GM21515 (cell line): ENCODE measurements around the gene MCHR1.
"Not testable (repeated sequence)": the region's sequence is repeated elsewhere in the genome, so short reads cannot be mapped to it uniquely, and the experiment has no call there.

Source experiments
- ATAC-seq: cut with Tn5 transposase; IDR thresholded peaks from one replicate; pipeline ENCODE4 v1.9.1; 2021; ENCODE audit not compliant: unreplicated experiment

Gene MCHR1

GRCh38 chr22:40684728-40685127 is 5.4 kb downstream of the MCHR1 start:
- ATAC-seq = no peak

GRCh38 chr22:40685406-40685805 is 6.1 kb downstream of the MCHR1 start:
- ATAC-seq = no peak

GRCh38 chr22:40687706-40688105 is 8.4 kb downstream of the MCHR1 start:
- ATAC-seq = no peak

GRCh38 chr22:40690370-40690769 is 11.1 kb downstream of the MCHR1 start:
- no peak for ATAC-seq

- ATAC-seq = no peak
Observed at GRCh38 chr22:40691532-40691931, 12.2 kb downstream of the MCHR1 start.

GRCh38 chr22:40694411-40694810 is 15.1 kb downstream of the MCHR1 start:
- no peak for ATAC-seq

- no peak for ATAC-seq
Observed at GRCh38 chr22:40701274-40701673, 22.0 kb downstream of the MCHR1 start.

GRCh38 chr22:40703174-40703573 is 23.9 kb downstream of the MCHR1 start:
- ATAC-seq = no peak

GRCh38 chr22:40703736-40704135 is 24.5 kb downstream of the MCHR1 start:
- ATAC-seq = no peak

- ATAC-seq = no peak
Observed at GRCh38 chr22:40705918-40706682, 26.8 kb downstream of the MCHR1 start.

GRCh38 chr22:40707154-40707553 is 27.9 kb downstream of the MCHR1 start:
- no peak for ATAC-seq

GRCh38 chr22:40708177-40708576 is 28.9 kb downstream of the MCHR1 start:
- no peak for ATAC-seq

- no peak for ATAC-seq
Observed at GRCh38 chr22:40709752-40710413, 30.6 kb downstream of the MCHR1 start.

GRCh38 chr22:40712311-40712710 is 33.0 kb downstream of the MCHR1 start:
- ATAC-seq = no peak

GRCh38 chr22:40714499-40715337 is 35.4 kb downstream of the MCHR1 start:
- no peak for ATAC-seq

- ATAC-seq = no peak
Observed at GRCh38 chr22:40716116-40716515, 36.8 kb downstream of the MCHR1 start.

GRCh38 chr22:40717657-40718056 is 38.4 kb downstream of the MCHR1 start:
- not testable (repeated sequence) for ATAC-seq

- no peak for ATAC-seq
Observed at GRCh38 chr22:40718250-40719204, 39.2 kb downstream of the MCHR1 start.

GRCh38 chr22:40719599-40719998 is 40.3 kb downstream of the MCHR1 start:
- ATAC-seq = no peak

GRCh38 chr22:40720156-40720537 is 40.9 kb downstream of the MCHR1 start:
- not testable (repeated sequence) for ATAC-seq
